Measurements from ENCODE around the gene PROKR2.
A peak's percentile ranks its signal among the peaks of the same experiment; 100 is the strongest.

The PROKR2 gene

GRCh38 chr20:5327356-5327755, 10.6 kb upstream of the PROKR2 start:
- no peak overlapping the region for H3K4me3 Mint-ChIP-seq
- no peaks in the 10 kb centered on the region for H3K36me3 Mint-ChIP-seq (ENCODE audit: low read depth)

GRCh38 chr20:5315807-5316187, 957 bp downstream of the PROKR2 start:
- Mint-ChIP-seq H3K4me1 (ENCODE audit: low read depth) (no peaks in the 10 kb centered on the region), H3K27me3 (ENCODE audit: low read depth) (peaks cover 58% of the 10 kb centered on the region), H3K9me3 (no peaks in the 10 kb centered on the region), H3K36me3 (ENCODE audit: low read depth) (no peaks in the 10 kb centered on the region), H3K4me3 (peak overlapping the region; percentile 32), H3K27ac (no peak overlapping the region)
- no peak for DNase-seq (ENCODE audit: low spot score)

More at GRCh38 chr20:5327356-5327755, 10.6 kb upstream of the PROKR2 start:
- Mint-ChIP-seq H3K9me3 (no peaks in the 10 kb centered on the region), H3K4me1 (ENCODE audit: low read depth) (no peaks in the 10 kb centered on the region), H3K27me3 (ENCODE audit: low read depth) (peaks cover 19% of the 10 kb centered on the region), H3K27ac (no peak overlapping the region)
- DNase-seq (ENCODE audit: low spot score): no peak

- no peak for DNase-seq (ENCODE audit: low spot score)
- no peaks in the 10 kb centered on the region for H3K36me3 Mint-ChIP-seq (ENCODE audit: low read depth)
- peaks cover 53% of the 10 kb centered on the region for H3K27me3 Mint-ChIP-seq (ENCODE audit: low read depth)
- H3K4me1 Mint-ChIP-seq (ENCODE audit: low read depth): no peaks in the 10 kb centered on the region
- H3K4me3 Mint-ChIP-seq: no peak overlapping the region
- H3K27ac Mint-ChIP-seq: no peak overlapping the region
- peaks cover 6% of the 10 kb centered on the region for H3K9me3 Mint-ChIP-seq
These were observed 2.8 kb downstream of the PROKR2 start for GRCh38 chr20:5313916-5314315.

GRCh38 chr20:5312518-5312917, 4.2 kb downstream of the PROKR2 start:
- Mint-ChIP-seq H3K4me1 (ENCODE audit: low read depth) (no peaks in the 10 kb centered on the region), H3K27me3 (ENCODE audit: low read depth) (peaks cover 39% of the 10 kb centered on the region), H3K4me3 (no peak overlapping the region), H3K9me3 (peaks cover 12% of the 10 kb centered on the region), H3K27ac (no peak overlapping the region), H3K36me3 (ENCODE audit: low read depth) (no peaks in the 10 kb centered on the region)
- DNase-seq (ENCODE audit: low spot score): no peak

DNA sequence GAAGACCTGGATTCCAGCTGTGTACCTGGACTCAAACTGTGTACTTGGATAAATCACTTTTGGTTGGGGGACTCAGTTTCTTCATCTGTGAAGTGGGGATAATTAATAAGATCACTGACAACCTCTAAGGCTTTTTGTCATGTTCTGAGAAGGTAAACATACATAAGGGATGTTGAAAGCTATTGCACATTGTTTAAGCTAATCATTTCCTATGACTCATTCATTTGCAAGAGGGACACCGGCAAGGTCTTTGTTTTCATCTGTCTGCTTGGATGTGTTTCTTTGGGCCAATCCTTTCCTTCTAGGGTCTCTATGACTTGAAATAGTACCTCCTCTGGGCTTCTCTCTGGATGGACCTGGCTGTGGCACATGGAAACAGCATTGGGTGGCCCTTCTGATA, 6.8 kb downstream of the PROKR2 start:
- Mint-ChIP-seq H3K36me3 (ENCODE audit: low read depth) (no peaks in the 10 kb centered on the region), H3K27ac (no peak overlapping the region), H3K4me1 (ENCODE audit: low read depth) (no peaks in the 10 kb centered on the region), H3K27me3 (ENCODE audit: low read depth) (peaks cover 20% of the 10 kb centered on the region), H3K9me3 (peaks cover 21% of the 10 kb centered on the region), H3K4me3 (no peak overlapping the region)
- DNase-seq (ENCODE audit: low spot score): no peak

- no peak for DNase-seq (ENCODE audit: low spot score)
- Mint-ChIP-seq H3K9me3 (no peaks in the 10 kb centered on the region), H3K27me3 (ENCODE audit: low read depth) (peaks cover 47% of the 10 kb centered on the region), H3K36me3 (ENCODE audit: low read depth) (no peaks in the 10 kb centered on the region), H3K4me1 (ENCODE audit: low read depth) (peaks cover 7% of the 10 kb centered on the region), H3K4me3 (no peak overlapping the region), H3K27ac (no peak overlapping the region)
These were observed 17.9 kb downstream of the PROKR2 start for GRCh38 chr20:5298811-5299210.

DNA sequence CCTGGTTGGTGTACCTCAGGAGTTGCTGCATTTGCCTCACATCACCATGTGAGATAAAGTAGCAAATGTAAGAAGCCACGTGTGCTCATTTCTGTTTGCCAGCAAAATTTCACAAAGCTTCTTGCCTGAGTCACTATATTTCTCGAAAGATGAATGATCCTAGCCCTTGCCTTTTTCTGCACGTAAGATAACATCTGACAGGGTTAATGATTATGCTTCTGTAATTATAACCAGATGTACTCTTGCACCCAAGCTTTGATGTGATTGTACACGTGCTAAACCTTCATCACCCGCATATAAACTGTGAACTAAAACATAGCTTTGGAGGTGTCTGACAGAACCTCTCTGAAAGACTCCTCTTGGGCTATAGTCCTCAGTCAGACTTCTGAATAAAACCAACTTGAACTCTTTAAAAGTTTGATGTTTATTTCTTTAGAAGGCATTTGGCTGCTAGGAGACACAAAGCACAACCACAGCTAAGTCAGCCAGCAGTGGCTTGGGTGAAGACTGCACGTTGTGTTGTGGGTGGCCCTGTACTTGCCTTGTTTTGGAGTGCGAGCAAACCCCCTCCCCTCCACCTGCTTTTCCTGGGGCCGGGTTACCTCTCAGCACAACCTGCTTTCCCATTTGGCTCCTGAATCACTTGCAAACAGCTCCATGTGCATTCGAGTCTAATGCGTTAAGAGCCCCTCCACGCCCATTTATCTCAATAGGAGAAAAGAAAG, 19.3 kb downstream of the PROKR2 start:
- Mint-ChIP-seq H3K4me1 (ENCODE audit: low read depth) (peaks cover 7% of the 10 kb centered on the region), H3K27ac (no peak overlapping the region), H3K27me3 (ENCODE audit: low read depth) (peaks cover 53% of the 10 kb centered on the region), H3K4me3 (no peak overlapping the region), H3K9me3 (no peaks in the 10 kb centered on the region), H3K36me3 (ENCODE audit: low read depth) (no peaks in the 10 kb centered on the region)
- no peak for DNase-seq (ENCODE audit: low spot score)

- Mint-ChIP-seq H3K36me3 (ENCODE audit: low read depth) (no peaks in the 10 kb centered on the region), H3K9me3 (no peaks in the 10 kb centered on the region), H3K4me1 (ENCODE audit: low read depth) (no peaks in the 10 kb centered on the region), H3K27me3 (ENCODE audit: low read depth) (peaks cover 18% of the 10 kb centered on the region), H3K27ac (no peak overlapping the region), H3K4me3 (no peak overlapping the region)
- no peak for DNase-seq (ENCODE audit: low spot score)
These were observed 26.2 kb downstream of the PROKR2 start for GRCh38 chr20:5290596-5290995.

DNA sequence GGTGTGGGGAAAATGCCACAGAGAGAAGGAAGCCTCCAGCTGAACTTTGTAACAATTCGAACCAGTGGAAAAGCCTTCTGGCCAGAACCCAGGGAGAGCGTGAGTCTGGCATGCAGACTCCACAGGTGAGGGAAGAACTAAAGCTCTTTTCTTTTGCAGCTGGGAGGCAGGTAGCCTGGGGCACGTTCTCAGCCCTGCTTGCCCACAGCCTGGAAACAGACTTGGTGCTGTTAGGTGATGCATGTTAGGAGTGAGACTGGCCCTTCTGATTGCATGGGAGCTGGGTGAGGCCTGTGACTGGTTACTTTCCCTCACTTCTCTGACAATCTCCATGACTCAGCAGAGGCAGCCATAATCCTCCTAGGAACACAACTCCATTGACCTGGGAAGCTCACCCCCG, 34.2 kb downstream of the PROKR2 start:
- H3K27ac Mint-ChIP-seq: no peak overlapping the region
- H3K27me3 Mint-ChIP-seq (ENCODE audit: low read depth): peaks cover 2% of the 10 kb centered on the region
- no peaks in the 10 kb centered on the region for H3K9me3 Mint-ChIP-seq
- H3K4me1 Mint-ChIP-seq (ENCODE audit: low read depth): no peaks in the 10 kb centered on the region
- no peak overlapping the region for H3K4me3 Mint-ChIP-seq
- no peak for DNase-seq (ENCODE audit: low spot score)
- no peaks in the 10 kb centered on the region for H3K36me3 Mint-ChIP-seq (ENCODE audit: low read depth)

- H3K4me3 Mint-ChIP-seq: no peak overlapping the region
- H3K4me1 Mint-ChIP-seq (ENCODE audit: low read depth): no peaks in the 10 kb centered on the region
- H3K27ac Mint-ChIP-seq: no peak overlapping the region
- H3K9me3 Mint-ChIP-seq: no peaks in the 10 kb centered on the region
- H3K27me3 Mint-ChIP-seq (ENCODE audit: low read depth): peaks cover 2% of the 10 kb centered on the region
- DNase-seq (ENCODE audit: low spot score): no peak
- H3K36me3 Mint-ChIP-seq (ENCODE audit: low read depth): no peaks in the 10 kb centered on the region
These were observed 37.1 kb downstream of the PROKR2 start for GRCh38 chr20:5279661-5280060.

- no peaks in the 10 kb centered on the region for H3K9me3 Mint-ChIP-seq
- no peak for DNase-seq (ENCODE audit: low spot score)
- peaks cover 4% of the 10 kb centered on the region for H3K27me3 Mint-ChIP-seq (ENCODE audit: low read depth)
- H3K4me1 Mint-ChIP-seq (ENCODE audit: low read depth): no peaks in the 10 kb centered on the region
- H3K36me3 Mint-ChIP-seq (ENCODE audit: low read depth): no peaks in the 10 kb centered on the region
- no peak overlapping the region for H3K27ac Mint-ChIP-seq
- no peak overlapping the region for H3K4me3 Mint-ChIP-seq
These were observed 44.5 kb downstream of the PROKR2 start for GRCh38 chr20:5272268-5272667.

GRCh38 chr20:5270603-5271002, 46.2 kb downstream of the PROKR2 start:
- no peak overlapping the region for H3K27ac Mint-ChIP-seq
- no peak for DNase-seq (ENCODE audit: low spot score)
- H3K36me3 Mint-ChIP-seq (ENCODE audit: low read depth): no peaks in the 10 kb centered on the region
- no peaks in the 10 kb centered on the region for H3K9me3 Mint-ChIP-seq
- peaks cover 7% of the 10 kb centered on the region for H3K27me3 Mint-ChIP-seq (ENCODE audit: low read depth)
- no peak overlapping the region for H3K4me3 Mint-ChIP-seq
- H3K4me1 Mint-ChIP-seq (ENCODE audit: low read depth): no peaks in the 10 kb centered on the region

GRCh38 chr20:5268449-5268848, 48.3 kb downstream of the PROKR2 start:
- Mint-ChIP-seq H3K4me3 (no peak overlapping the region), H3K27me3 (ENCODE audit: low read depth) (peaks cover 9% of the 10 kb centered on the region), H3K36me3 (ENCODE audit: low read depth) (no peaks in the 10 kb centered on the region), H3K9me3 (no peaks in the 10 kb centered on the region), H3K27ac (no peak overlapping the region), H3K4me1 (ENCODE audit: low read depth) (no peaks in the 10 kb centered on the region)
- no peak for DNase-seq (ENCODE audit: low spot score)

GRCh38 chr20:5267092-5267491, 49.7 kb downstream of the PROKR2 start:
- DNase-seq (ENCODE audit: low spot score): no peak
- Mint-ChIP-seq H3K9me3 (no peaks in the 10 kb centered on the region), H3K4me3 (no peak overlapping the region), H3K36me3 (ENCODE audit: low read depth) (no peaks in the 10 kb centered on the region), H3K4me1 (ENCODE audit: low read depth) (no peaks in the 10 kb centered on the region), H3K27ac (no peak overlapping the region), H3K27me3 (ENCODE audit: low read depth) (peaks cover 11% of the 10 kb centered on the region)

Data from T-helper 2 cell treated with Interferon-gamma antibody and Interleukin-4, amounts not matched to agents 5 μg/mL and 100 μg/mL, for 36 hours (primary cell).